ENCODE data around the gene PTPN1. TPM values are rescaled to one million over a fixed set of nuclear protein-coding genes. Genes with fewer than 3 reads are reported as not detected.
A peak's percentile ranks its signal among the peaks of the same experiment; 100 is the strongest.

PTPN1 gene
- total and polyA plus RNA-seq, 2 of the 13 experiments (the other 11 are each of a cell fraction or from before 2014, with no cell fraction given), result 17.7 to 37.2 TPM

DNA sequence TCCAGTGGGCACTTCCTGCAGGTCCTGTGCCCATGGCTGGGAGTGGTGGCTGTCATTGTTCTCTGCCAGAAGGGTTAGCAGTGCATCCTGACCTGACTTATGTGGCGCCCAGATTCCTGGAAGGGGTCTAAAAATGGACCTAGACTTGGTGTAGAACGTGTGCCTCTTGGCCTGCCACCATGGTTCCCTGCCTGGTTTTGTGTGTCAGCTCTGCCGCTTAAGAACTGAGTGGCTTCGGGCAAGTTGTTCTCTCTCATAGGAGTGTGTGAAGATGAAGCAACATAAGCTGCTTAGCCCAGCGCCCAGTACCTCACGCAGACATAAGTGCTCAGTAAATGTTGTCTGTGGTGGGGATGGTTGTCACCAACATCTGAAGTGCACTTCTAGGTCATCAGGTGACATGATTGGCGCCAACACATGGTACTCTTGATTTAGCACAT, 52.1 kb downstream of the PTPN1 start:
- CTCF ChIA-PET (ENCODE audit: low intra/inter-chr PET ratio, low total read pairs), result no interaction called here
- intact Hi-C loops (cut with micrococcal nuclease; ENCODE audit: unreplicated experiment) (loop anchor here (5.0 kb wide), 1 partner anchor 50 kb away; the partner anchor contains the start of gene PTPN1), in situ Hi-C loops (cut with HindIII; ENCODE audit: extremely low pct_ligation_motif_present, low pct_unique_long_range_greater_than_20kb) (no loop called here)
- H3K27ac ChIP-seq (ENCODE audit: extremely low read length, insufficient read depth, low read length), result peak overlapping the region; percentile 62
- H3K27me3 ChIP-seq (ENCODE audit: control insufficient read depth in 1 of 2, insufficient read depth in 2 of 2, low read length in 2 of 2), result no peaks in the 10 kb centered on the region
- POLR2A ChIA-PET, result no interaction called here
- H3K9ac ChIP-seq (ENCODE audit: insufficient read depth, low read depth, low read length), result no peak overlapping the region
- no TSS peak for BruUV-seq (replicated peaks)
- no peak overlapping the region for H3K4me3 ChIP-seq (replicated peaks in 1 of 3; ENCODE audit: insufficient read depth in 1 of 3, low read depth in 2 of 3, low read length in 3 of 3)
- DNase-seq (ENCODE audit: low spot score), result no peak
- H3K36me3 ChIP-seq (replicated peaks in 1 of 2; ENCODE audit: control insufficient read depth in 1 of 2, insufficient read depth in 2 of 2, low read length in 2 of 2), result peaks cover 23 to 38% of the 10 kb centered on the region in 2 experiments; a peak in 4 of 5 replicates
- ATAC-seq, result no peak
- no peak overlapping the region for H3K4me2 ChIP-seq (ENCODE audit: low read depth, low read length)
- H4K20me1 ChIP-seq (ENCODE audit: insufficient read depth, low read length), result no peaks in the 10 kb centered on the region
- H3K4me1 ChIP-seq (ENCODE audit: insufficient read depth, low read length), result peaks cover 36% of the 10 kb centered on the region
- FAIRE-seq, result no peak
- no peak overlapping the region for H2AFZ ChIP-seq (ENCODE audit: low read length)
- 95% methylated on average over 7 of the region's 7 CpGs for WGBS (ENCODE audit: low lambda C conversion rate)
- TF ChIP-seq RBAK (CRISPR knock-in tag; IDR thresholded peaks at IDR 0.05) (peak; percentile 86), ZNF598 (CRISPR knock-in tag; IDR thresholded peaks at IDR 0.05; ENCODE audit: borderline replicate concordance) (peak; percentile 46; the same call in 1 of the 2 replicates), NCOA1 (CRISPR knock-in tag; IDR thresholded peaks at IDR 0.05) (no peak), MIXL1 (CRISPR knock-in tag; IDR thresholded peaks at IDR 0.05) (no peak), TBX2 (CRISPR knock-in tag; IDR thresholded peaks at IDR 0.05; ENCODE audit: borderline replicate concordance) (no peak), JUND (CRISPR knock-in tag; IDR thresholded peaks at IDR 0.05) (no peak), ZNF891 (CRISPR knock-in tag; IDR thresholded peaks at IDR 0.05) (0 out of 2 replicates have a peak, but pooled peaks have one; percentile 62), KDM5B (CRISPR knock-in tag; IDR thresholded peaks at IDR 0.05; ENCODE audit: borderline replicate concordance) (0 out of 2 replicates have a peak, but pooled peaks have one; percentile 59), NFE2L1 (CRISPR knock-in tag; IDR thresholded peaks at IDR 0.05; ENCODE audit: borderline replicate concordance) (no peak)
- TF ChIP-seq, protein P1, sequence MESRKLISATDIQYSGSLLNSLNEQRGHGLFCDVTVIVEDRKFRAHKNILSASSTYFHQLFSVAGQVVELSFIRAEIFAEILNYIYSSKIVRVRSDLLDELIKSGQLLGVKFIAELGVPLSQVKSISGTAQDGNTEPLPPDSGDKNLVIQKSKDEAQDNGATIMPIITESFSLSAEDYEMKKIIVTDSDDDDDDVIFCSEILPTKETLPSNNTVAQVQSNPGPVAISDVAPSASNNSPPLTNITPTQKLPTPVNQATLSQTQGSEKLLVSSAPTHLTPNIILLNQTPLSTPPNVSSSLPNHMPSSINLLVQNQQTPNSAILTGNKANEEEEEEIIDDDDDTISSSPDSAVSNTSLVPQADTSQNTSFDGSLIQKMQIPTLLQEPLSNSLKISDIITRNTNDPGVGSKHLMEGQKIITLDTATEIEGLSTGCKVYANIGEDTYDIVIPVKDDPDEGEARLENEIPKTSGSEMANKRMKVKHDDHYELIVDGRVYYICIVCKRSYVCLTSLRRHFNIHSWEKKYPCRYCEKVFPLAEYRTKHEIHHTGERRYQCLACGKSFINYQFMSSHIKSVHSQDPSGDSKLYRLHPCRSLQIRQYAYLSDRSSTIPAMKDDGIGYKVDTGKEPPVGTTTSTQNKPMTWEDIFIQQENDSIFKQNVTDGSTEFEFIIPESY (CRISPR knock-in tag; IDR thresholded peaks at IDR 0.05), result peak; percentile 32; the same call in 1 of the 2 replicates
- H3K9me3 ChIP-seq (ENCODE audit: low read length), result no peaks in the 10 kb centered on the region
- H3K79me2 ChIP-seq (ENCODE audit: insufficient read depth, low read length), result peaks cover 4% of the 10 kb centered on the region
